ENCODE data around the gene SMPD3. TPM values are rescaled to one million over a fixed set of nuclear protein-coding genes. Genes with fewer than 3 reads are reported as not detected.

SMPD3 gene
- total and polyA plus RNA-seq, 9 of the 15 experiments (the other 6 are each of a cell fraction or from before 2014, with no cell fraction given): 0.03 to 1.2 (median 0.18) TPM

- H2AFZ ChIP-seq (ENCODE audit: low read depth, low read length): no peak overlapping the region
- POLR2A ChIA-PET: no interaction called here
- no peaks in the 10 kb centered on the region for H3K9me3 ChIP-seq (replicated peaks; ENCODE audit: control insufficient read depth, insufficient read depth, low read depth, low read length)
- FAIRE-seq: no peak
- no peak overlapping the region for H3K4me3 ChIP-seq
- in situ Hi-C loops (cut with MboI) (no loop called here), intact Hi-C loops (cut with micrococcal nuclease) (no loop called here)
- BruUV-seq (replicated peaks): no TSS peak
- peak; percentile 59 for ATAC-seq
- H3K36me3 ChIP-seq (ENCODE audit: control insufficient read depth, insufficient read depth, low read length): no peaks in the 10 kb centered on the region
- H3K9me1 ChIP-seq (ENCODE audit: control insufficient read depth, insufficient read depth, low read length): no peaks in the 10 kb centered on the region
- 0 out of 5 replicates have a peak, but pooled peaks cover 0 to 5% of the 10 kb centered on the region in 2 experiments for H3K4me1 ChIP-seq (replicated peaks in 1 of 2; ENCODE audit: control insufficient read depth in 2 of 2, insufficient read depth in 2 of 2, low read length in 2 of 2)
- H3K4me2 ChIP-seq (ENCODE audit: insufficient read depth, low read length): peak overlapping the region; percentile 24; the same call in 1 of the 2 replicates
- no peak overlapping the region for H3K9ac ChIP-seq (ENCODE audit: insufficient read depth in 1 of 2, low read depth in 2 of 2, low read length in 2 of 2)
- no peak overlapping the region for H3K27ac ChIP-seq (ENCODE audit: extremely low read depth, low read depth, low read length)
- TF ChIP-seq GTF2A2 (tag; IDR thresholded peaks at IDR 0.05) (no peak), OTX1 (CRISPR knock-in tag; IDR thresholded peaks at IDR 0.05) (no peak)
- H3K79me2 ChIP-seq (ENCODE audit: control insufficient read depth, insufficient read depth, low read length): no peaks in the 10 kb centered on the region
- no peak for DNase-seq (ENCODE audit: extremely low read depth in 1 of 4, low spot score in 3 of 4)
- CTCF ChIA-PET (ENCODE audit: low intra/inter-chr PET ratio): no interaction called here
- WGBS (ENCODE audit: insufficient coverage, low coverage, missing lambda C conversion rate): 2% methylated on average over 6 of the region's 6 CpGs
- no peaks in the 10 kb centered on the region for H4K20me1 ChIP-seq (replicated peaks; ENCODE audit: control insufficient read depth, insufficient read depth, low read length)
- H3K27me3 ChIP-seq (ENCODE audit: control insufficient read depth in 2 of 2, insufficient read depth in 2 of 2, low read length in 2 of 2): peaks cover 17 to 73% of the 10 kb centered on the region in 2 experiments; a peak in 4 of 5 replicates
Measured at GRCh38 chr16:68408967-68409366, 39.3 kb downstream of the SMPD3 start.

- no TSS peak for BruUV-seq (replicated peaks)
Measured at GRCh38 chr16:68408428-68408827, 39.9 kb downstream of the SMPD3 start.

More at GRCh38 chr16:68408428-68408827, 39.9 kb downstream of the SMPD3 start:
- DNase-seq (ENCODE audit: extremely low read depth in 1 of 4, low spot score in 3 of 4) (no peak), ATAC-seq (no peak), FAIRE-seq (no peak)
- in situ Hi-C loops (cut with MboI): no loop called here
- H4K20me1 ChIP-seq (replicated peaks; ENCODE audit: control insufficient read depth, insufficient read depth, low read length): no peaks in the 10 kb centered on the region
- no peaks in the 10 kb centered on the region for H3K9me1 ChIP-seq (ENCODE audit: control insufficient read depth, insufficient read depth, low read length)
- intact Hi-C loops (cut with micrococcal nuclease): no loop called here
- POLR2A ChIA-PET: no interaction called here
- peaks cover 17 to 68% of the 10 kb centered on the region in 2 experiments; a peak in 4 of 5 replicates for H3K27me3 ChIP-seq (ENCODE audit: control insufficient read depth in 2 of 2, insufficient read depth in 2 of 2, low read length in 2 of 2)
- TF ChIP-seq ZNF408 (CRISPR knock-in tag; IDR thresholded peaks at IDR 0.05; ENCODE audit: low read depth) (no peak), ZBTB34 (CRISPR knock-in tag; IDR thresholded peaks at IDR 0.05) (no peak), ZNF143 (CRISPR knock-in tag; IDR thresholded peaks at IDR 0.05) (no peak), UBTF (IDR thresholded peaks at IDR 0.05; ENCODE audit: borderline replicate concordance in 1 of 2, low read depth in 2 of 2, low read length in 2 of 2) (no peak), CXXC5 (CRISPR knock-in tag; IDR thresholded peaks at IDR 0.05) (no peak), ZNF212 (CRISPR knock-in tag; IDR thresholded peaks at IDR 0.05) (no peak)
- H3K36me3 ChIP-seq (ENCODE audit: control insufficient read depth, insufficient read depth, low read length): no peaks in the 10 kb centered on the region
- H3K4me1 ChIP-seq (replicated peaks in 1 of 2; ENCODE audit: control insufficient read depth in 2 of 2, insufficient read depth in 2 of 2, low read length in 2 of 2): 0 out of 5 replicates have a peak, but pooled peaks cover 0 to 5% of the 10 kb centered on the region in 2 experiments
- H3K9me3 ChIP-seq (replicated peaks; ENCODE audit: control insufficient read depth, insufficient read depth, low read depth, low read length): no peaks in the 10 kb centered on the region
- H3K4me3 ChIP-seq: no peak overlapping the region
- no peak overlapping the region for H3K27ac ChIP-seq (ENCODE audit: extremely low read depth, low read depth, low read length)
- H3K4me2 ChIP-seq (ENCODE audit: insufficient read depth, low read length): no peak overlapping the region
- no peak overlapping the region for H3K9ac ChIP-seq (ENCODE audit: insufficient read depth in 1 of 2, low read depth in 2 of 2, low read length in 2 of 2)
- H3K79me2 ChIP-seq (ENCODE audit: control insufficient read depth, insufficient read depth, low read length): no peaks in the 10 kb centered on the region
- CTCF ChIA-PET (ENCODE audit: low intra/inter-chr PET ratio): no interaction called here
- no peak overlapping the region for H2AFZ ChIP-seq (ENCODE audit: low read depth, low read length)
- WGBS (ENCODE audit: insufficient coverage, low coverage, missing lambda C conversion rate): 0% methylated on average over 1 of the region's 1 CpG
